BE2C (cell line): Measurements from ENCODE around the gene PRICKLE2.
A peak's percentile ranks its signal among the peaks of the same experiment; 100 is the strongest.

Experiments
- DNase-seq: peaks from one replicate; pipeline ENCODE4 v3.0.0-alpha.2; 2020
- H3K27me3 ChIP-seq: fragments of 250-450 bp; sonication (Bioruptor Pico); 2 replicates; pipeline ENCODE4 v1.5.1; 2020; ENCODE audit warnings: mild to moderate bottlenecking
- H3K36me3 ChIP-seq: fragments of 250-450 bp; sonication (Bioruptor Pico); 2 replicates; pipeline ENCODE4 v1.5.1; 2020; ENCODE audit warnings: mild to moderate bottlenecking
- H3K4me1 ChIP-seq: fragments of 250-450 bp; sonication (Bioruptor Pico); 2 replicates; pipeline ENCODE4 v1.5.1; 2020
- H3K4me3 ChIP-seq: 2 replicates; pipeline ENCODE4 v1.5.1; 2011; ENCODE audit warnings: low read depth, low read length
- H3K9me3 ChIP-seq: fragments of 250-450 bp; sonication (Bioruptor Pico); 2 replicates; pipeline ENCODE4 v1.5.1; 2020
- TF ChIP-seq, protein P1 (sequence below): IDR thresholded peaks from 2 replicates; pipeline ENCODE4 v1.5.1; 2012; ENCODE audit warnings: mild to moderate bottlenecking, low read depth, low read length

Gene PRICKLE2

DNA sequence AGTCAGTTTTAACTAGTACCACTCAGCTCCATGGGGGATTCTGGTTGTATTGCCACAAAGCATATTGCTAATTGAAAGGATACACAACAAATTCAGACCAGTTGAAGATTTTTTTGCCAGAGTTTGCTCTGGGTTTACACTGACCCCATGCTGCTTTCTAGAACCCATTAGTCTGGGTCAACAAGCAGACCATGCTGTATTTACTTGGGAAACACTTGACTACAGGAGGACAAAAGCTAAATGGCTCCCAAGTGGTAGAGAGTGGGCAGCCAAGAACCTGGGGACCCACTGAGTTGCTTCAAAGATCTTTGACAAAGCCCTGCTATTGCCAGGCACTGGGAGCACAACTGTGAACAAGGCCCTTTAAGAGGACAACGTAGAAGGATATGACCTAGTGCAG lies 115.2 kb downstream of the PRICKLE2 start:
- no peak overlapping the region for H3K4me3 ChIP-seq
- no peaks in the 10 kb centered on the region for H3K9me3 ChIP-seq
- TF ChIP-seq, protein P1, sequence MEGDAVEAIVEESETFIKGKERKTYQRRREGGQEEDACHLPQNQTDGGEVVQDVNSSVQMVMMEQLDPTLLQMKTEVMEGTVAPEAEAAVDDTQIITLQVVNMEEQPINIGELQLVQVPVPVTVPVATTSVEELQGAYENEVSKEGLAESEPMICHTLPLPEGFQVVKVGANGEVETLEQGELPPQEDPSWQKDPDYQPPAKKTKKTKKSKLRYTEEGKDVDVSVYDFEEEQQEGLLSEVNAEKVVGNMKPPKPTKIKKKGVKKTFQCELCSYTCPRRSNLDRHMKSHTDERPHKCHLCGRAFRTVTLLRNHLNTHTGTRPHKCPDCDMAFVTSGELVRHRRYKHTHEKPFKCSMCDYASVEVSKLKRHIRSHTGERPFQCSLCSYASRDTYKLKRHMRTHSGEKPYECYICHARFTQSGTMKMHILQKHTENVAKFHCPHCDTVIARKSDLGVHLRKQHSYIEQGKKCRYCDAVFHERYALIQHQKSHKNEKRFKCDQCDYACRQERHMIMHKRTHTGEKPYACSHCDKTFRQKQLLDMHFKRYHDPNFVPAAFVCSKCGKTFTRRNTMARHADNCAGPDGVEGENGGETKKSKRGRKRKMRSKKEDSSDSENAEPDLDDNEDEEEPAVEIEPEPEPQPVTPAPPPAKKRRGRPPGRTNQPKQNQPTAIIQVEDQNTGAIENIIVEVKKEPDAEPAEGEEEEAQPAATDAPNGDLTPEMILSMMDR: no peak
- peaks cover 26% of the 10 kb centered on the region for H3K4me1 ChIP-seq
- no peaks in the 10 kb centered on the region for H3K36me3 ChIP-seq
- no peak for DNase-seq
- no peaks in the 10 kb centered on the region for H3K27me3 ChIP-seq

DNA sequence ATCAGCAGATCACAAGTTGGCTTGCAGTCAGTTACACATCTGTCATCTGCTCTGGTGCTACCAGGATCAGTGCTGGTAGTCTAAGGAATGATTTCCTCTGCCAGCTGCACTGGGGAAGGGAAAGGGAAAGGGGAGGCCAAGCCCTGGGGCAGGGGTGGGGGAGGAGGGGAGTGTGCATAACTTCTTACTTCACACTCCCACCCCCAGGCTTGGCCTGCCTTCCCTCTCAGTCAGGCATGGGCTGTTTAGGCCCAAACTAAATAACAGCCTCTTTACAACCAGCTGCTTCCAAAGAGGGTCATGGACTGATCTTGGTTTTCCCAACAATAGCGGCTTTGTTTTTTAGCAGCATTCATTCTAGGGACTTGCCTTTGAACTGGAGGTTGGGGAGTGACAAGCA lies 115.8 kb downstream of the PRICKLE2 start:
- Histone ChIP-seq H3K27me3 (no peaks in the 10 kb centered on the region), H3K9me3 (no peaks in the 10 kb centered on the region), H3K4me1 (peaks cover 28% of the 10 kb centered on the region), H3K4me3 (no peak overlapping the region), H3K36me3 (no peaks in the 10 kb centered on the region)
- peak; percentile 23 for DNase-seq
- TF ChIP-seq, protein P1: no peak

DNA sequence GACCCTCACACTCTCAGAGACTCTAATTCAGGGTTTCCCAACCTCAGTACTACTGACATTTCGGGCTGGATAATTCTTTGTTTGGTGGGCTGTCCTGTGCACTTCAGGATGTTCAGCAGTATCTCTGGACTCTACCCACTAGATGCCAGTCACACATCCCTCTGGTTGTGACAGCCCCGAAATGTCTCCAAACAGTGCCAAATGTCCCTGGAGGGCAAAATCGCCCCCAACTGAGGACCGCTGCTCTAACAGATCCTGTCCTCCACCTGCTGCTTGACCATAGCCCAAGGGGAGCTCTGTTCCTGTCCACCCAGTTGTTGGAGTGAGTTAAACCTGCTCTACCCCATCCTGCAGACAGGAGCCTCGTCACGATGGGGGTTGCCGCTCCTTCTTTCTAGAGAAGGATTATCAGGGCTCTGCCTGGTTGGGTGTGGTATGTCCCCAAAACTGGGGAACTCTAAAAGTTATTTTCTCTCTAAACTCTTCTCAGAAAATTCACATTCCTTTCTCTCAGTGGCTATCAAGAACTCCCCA lies 116.4 kb downstream of the PRICKLE2 start:
- TF ChIP-seq, protein P1: no peak
- no peak for DNase-seq
- Histone ChIP-seq H3K36me3 (no peaks in the 10 kb centered on the region), H3K4me3 (no peak overlapping the region), H3K4me1 (peaks cover 34% of the 10 kb centered on the region), H3K27me3 (no peaks in the 10 kb centered on the region), H3K9me3 (no peaks in the 10 kb centered on the region)

DNA sequence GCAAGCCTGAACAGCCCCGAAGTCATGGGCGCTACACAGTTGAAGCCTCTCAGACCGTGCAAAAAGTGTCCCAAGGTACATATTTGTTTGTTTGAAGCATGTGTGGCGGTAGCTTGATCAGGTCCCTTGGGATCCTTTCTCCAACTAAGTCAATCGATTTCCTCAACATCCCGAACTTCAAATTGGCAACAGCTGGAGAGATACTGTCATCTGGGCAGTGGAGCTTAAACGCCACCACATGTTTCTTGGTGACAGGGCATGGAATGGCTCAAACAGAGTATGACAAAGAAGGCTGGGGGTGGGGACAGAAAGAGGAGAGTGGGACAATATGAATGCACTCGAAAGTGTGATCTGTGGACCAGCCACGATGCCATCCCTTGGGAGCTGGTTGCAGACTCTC lies 117.0 kb downstream of the PRICKLE2 start:
- H3K4me3 ChIP-seq: no peak overlapping the region
- DNase-seq: peak; percentile 60
- no peaks in the 10 kb centered on the region for H3K9me3 ChIP-seq
- no peaks in the 10 kb centered on the region for H3K36me3 ChIP-seq
- TF ChIP-seq, protein P1: no peak
- peaks cover 37% of the 10 kb centered on the region for H3K4me1 ChIP-seq
- H3K27me3 ChIP-seq: no peaks in the 10 kb centered on the region

DNA sequence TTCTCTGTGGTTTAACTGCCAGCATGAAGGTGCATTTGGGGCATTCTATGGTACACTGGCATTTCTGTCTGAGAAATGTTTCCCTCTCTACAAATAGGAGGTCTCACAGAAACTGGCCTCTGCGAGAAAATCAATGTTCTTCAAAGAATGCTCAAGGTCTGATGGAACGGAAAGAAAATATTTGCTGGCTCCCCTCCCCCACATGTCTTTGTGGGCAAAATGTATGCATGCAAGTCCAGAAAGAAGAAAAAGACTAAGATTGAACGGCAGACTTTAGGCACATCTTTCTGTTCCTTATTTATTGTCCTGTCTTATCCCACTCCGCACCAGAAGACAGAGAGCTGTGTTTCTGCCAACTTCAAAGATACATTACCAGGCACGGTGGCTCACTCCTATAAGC lies 118.1 kb downstream of the PRICKLE2 start:
- TF ChIP-seq, protein P1: no peak
- H3K4me3 ChIP-seq: no peak overlapping the region
- no peaks in the 10 kb centered on the region for H3K27me3 ChIP-seq
- no peaks in the 10 kb centered on the region for H3K9me3 ChIP-seq
- H3K36me3 ChIP-seq: no peaks in the 10 kb centered on the region
- no peak for DNase-seq
- H3K4me1 ChIP-seq: peaks cover 37% of the 10 kb centered on the region

GRCh38 chr3:64105816-64106215 lies 119.5 kb downstream of the PRICKLE2 start:
- TF ChIP-seq, protein P1: no peak
- no peaks in the 10 kb centered on the region for H3K27me3 ChIP-seq
- no peak overlapping the region for H3K4me3 ChIP-seq
- no peak for DNase-seq
- no peaks in the 10 kb centered on the region for H3K36me3 ChIP-seq
- H3K4me1 ChIP-seq: peaks cover 37% of the 10 kb centered on the region
- no peaks in the 10 kb centered on the region for H3K9me3 ChIP-seq
